OCI-LY1 (cell line): Measurements from ENCODE around the gene LRRC66.

Experiments used
- H2AFZ ChIP-seq: fragments of 200-600 bp; sonication (generic), shearing (Covaris generic); 2 replicates; pipeline ENCODE4 v1.6.0; 2014; ENCODE audit warnings: antibody characterized with exemption, mild to moderate bottlenecking, low read length
- H3F3A ChIP-seq: fragments of 200-600 bp; sonication (generic), shearing (Covaris generic); 2 replicates; pipeline ENCODE4 v1.6.0; 2014; ENCODE audit warnings: mild to moderate bottlenecking, antibody characterized with exemption, low read length, moderate library complexity; ENCODE audit not compliant: insufficient read depth
- H3K27ac ChIP-seq: fragments of 200-600 bp; sonication (generic); 2 replicates; pipeline ENCODE4 v1.5.1; 2014; ENCODE audit warnings: low read length, mixed run types, mild to moderate bottlenecking, low read depth; ENCODE audit not compliant: poor library complexity, severe bottlenecking
- H3K27me3 ChIP-seq: fragments of 200-600 bp; sonication (generic); 2 replicates; pipeline ENCODE4 v1.6.0; 2014; ENCODE audit warnings: antibody characterized with exemption, mild to moderate bottlenecking, low read length, moderate library complexity; ENCODE audit not compliant: insufficient read depth
- H3K36me3 ChIP-seq: fragments of 200-600 bp; sonication (generic); 2 replicates; pipeline ENCODE4 v1.6.1; 2014; ENCODE audit warnings: mild to moderate bottlenecking, antibody characterized with exemption, low read length, moderate library complexity, mixed read lengths; ENCODE audit not compliant: insufficient read depth
- H3K4me1 ChIP-seq: fragments of 200-600 bp; sonication (generic); 2 replicates; pipeline ENCODE4 v1.5.1; 2014; ENCODE audit warnings: mild to moderate bottlenecking, low read length, moderate library complexity; ENCODE audit not compliant: insufficient read depth, severe bottlenecking
- H3K4me2 ChIP-seq: fragments of 200-600 bp; sonication (generic), shearing (Covaris generic); 2 replicates; pipeline ENCODE4 v1.6.1; 2014; ENCODE audit warnings: low read length
- H3K4me3 ChIP-seq: fragments of 200-600 bp; sonication (generic); 2 replicates; pipeline ENCODE4 v1.5.1; 2014; ENCODE audit warnings: low read length, low read depth, mild to moderate bottlenecking, mixed read lengths; ENCODE audit not compliant: poor library complexity, severe bottlenecking
- H3K79me2 ChIP-seq: fragments of 200-600 bp; shearing (Covaris generic); 2 replicates; pipeline ENCODE4 v1.6.1; 2016; ENCODE audit warnings: mixed run types, low read length, mixed read lengths; ENCODE audit not compliant: insufficient read depth
- H3K9ac ChIP-seq: fragments of 200-600 bp; sonication (generic), shearing (Covaris generic); 2 replicates; pipeline ENCODE4 v1.6.1; 2014; ENCODE audit warnings: mild to moderate bottlenecking, low read length, mixed read lengths
- H3K9me2 ChIP-seq: fragments of 200-600 bp; sonication (generic), shearing (Covaris generic); 2 replicates; pipeline ENCODE4 v1.6.1; 2014; ENCODE audit warnings: low read depth, mild to moderate bottlenecking, low read length, mixed read lengths
- H3K9me3 ChIP-seq: fragments of 200-600 bp; shearing (Covaris generic); 2 replicates; pipeline ENCODE4 v1.6.1; 2014; ENCODE audit warnings: low read length, mixed read lengths
- H4K20me1 ChIP-seq: fragments of 200-600 bp; sonication (generic), shearing (Covaris generic); 2 replicates; pipeline ENCODE4 v1.6.0; 2016; ENCODE audit warnings: mild to moderate bottlenecking, low read length; ENCODE audit not compliant: insufficient read depth
- EZH2 ChIP-seq: fragments of 200-600 bp; sonication (generic), shearing (Covaris generic); IDR thresholded peaks from 2 replicates; pipeline ENCODE4 v1.8.0; 2017; ENCODE audit warnings: borderline replicate concordance, mixed run types, mild to moderate bottlenecking, antibody characterized with exemption, low read length, moderate library complexity, mixed read lengths
- TF ChIP-seq, protein P1 (sequence below): fragments of 200-600 bp; sonication (generic), shearing (Covaris generic); IDR thresholded peaks from 2 replicates; pipeline ENCODE4 v1.5.1; 2017; ENCODE audit warnings: mild to moderate bottlenecking, antibody characterized with exemption, low read length, moderate library complexity, mixed read lengths

Gene LRRC66

GRCh38 chr4:52058275-52058674 is 38.1 kb upstream of the LRRC66 start:
- Histone ChIP-seq H3K9ac (no peak overlapping the region), H3K27me3 (no peaks in the 10 kb centered on the region), H3K4me3 (no peak overlapping the region), H3K79me2 (no peaks in the 10 kb centered on the region), H4K20me1 (no peaks in the 10 kb centered on the region), H2AFZ (no peak overlapping the region), H3K9me2 (no peaks in the 10 kb centered on the region), H3K4me2 (no peak overlapping the region), H3K9me3 (no peaks in the 10 kb centered on the region), H3K4me1 (no peaks in the 10 kb centered on the region), H3K27ac (no peak overlapping the region), H3F3A (no peaks in the 10 kb centered on the region), H3K36me3 (no peaks in the 10 kb centered on the region)
- TF ChIP-seq EZH2, result no peak
- TF ChIP-seq, protein P1, sequence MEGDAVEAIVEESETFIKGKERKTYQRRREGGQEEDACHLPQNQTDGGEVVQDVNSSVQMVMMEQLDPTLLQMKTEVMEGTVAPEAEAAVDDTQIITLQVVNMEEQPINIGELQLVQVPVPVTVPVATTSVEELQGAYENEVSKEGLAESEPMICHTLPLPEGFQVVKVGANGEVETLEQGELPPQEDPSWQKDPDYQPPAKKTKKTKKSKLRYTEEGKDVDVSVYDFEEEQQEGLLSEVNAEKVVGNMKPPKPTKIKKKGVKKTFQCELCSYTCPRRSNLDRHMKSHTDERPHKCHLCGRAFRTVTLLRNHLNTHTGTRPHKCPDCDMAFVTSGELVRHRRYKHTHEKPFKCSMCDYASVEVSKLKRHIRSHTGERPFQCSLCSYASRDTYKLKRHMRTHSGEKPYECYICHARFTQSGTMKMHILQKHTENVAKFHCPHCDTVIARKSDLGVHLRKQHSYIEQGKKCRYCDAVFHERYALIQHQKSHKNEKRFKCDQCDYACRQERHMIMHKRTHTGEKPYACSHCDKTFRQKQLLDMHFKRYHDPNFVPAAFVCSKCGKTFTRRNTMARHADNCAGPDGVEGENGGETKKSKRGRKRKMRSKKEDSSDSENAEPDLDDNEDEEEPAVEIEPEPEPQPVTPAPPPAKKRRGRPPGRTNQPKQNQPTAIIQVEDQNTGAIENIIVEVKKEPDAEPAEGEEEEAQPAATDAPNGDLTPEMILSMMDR, result no peak

DNA sequence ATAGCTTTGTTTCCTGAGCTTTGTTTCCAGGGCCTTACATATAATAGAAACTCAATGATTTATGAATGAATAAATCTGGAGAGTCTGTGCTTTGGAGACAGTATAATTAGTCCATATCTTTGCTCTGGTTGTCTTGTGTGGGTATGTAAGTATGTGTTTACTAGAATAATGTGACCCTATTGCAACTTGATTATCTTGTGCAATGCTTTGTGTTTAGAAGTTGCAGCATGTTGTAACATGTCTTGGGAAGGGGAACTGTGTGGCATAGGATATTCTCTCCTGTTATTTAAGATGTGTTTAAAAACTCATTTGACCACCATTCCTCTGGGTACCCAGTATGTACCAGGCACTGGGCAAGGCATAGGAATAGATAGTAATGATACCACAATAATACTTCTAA is 37.0 kb upstream of the LRRC66 start:
- Histone ChIP-seq H2AFZ (no peak overlapping the region), H3K4me2 (no peak overlapping the region), H3K4me1 (peaks cover 7% of the 10 kb centered on the region), H3K9me3 (no peaks in the 10 kb centered on the region), H3F3A (no peaks in the 10 kb centered on the region), H3K27ac (no peak overlapping the region), H3K79me2 (no peaks in the 10 kb centered on the region), H3K4me3 (no peak overlapping the region), H3K27me3 (no peaks in the 10 kb centered on the region), H4K20me1 (no peaks in the 10 kb centered on the region), H3K36me3 (no peaks in the 10 kb centered on the region), H3K9ac (no peak overlapping the region), H3K9me2 (no peaks in the 10 kb centered on the region)
- no peak for TF ChIP-seq EZH2
- TF ChIP-seq, protein P1, result no peak

DNA sequence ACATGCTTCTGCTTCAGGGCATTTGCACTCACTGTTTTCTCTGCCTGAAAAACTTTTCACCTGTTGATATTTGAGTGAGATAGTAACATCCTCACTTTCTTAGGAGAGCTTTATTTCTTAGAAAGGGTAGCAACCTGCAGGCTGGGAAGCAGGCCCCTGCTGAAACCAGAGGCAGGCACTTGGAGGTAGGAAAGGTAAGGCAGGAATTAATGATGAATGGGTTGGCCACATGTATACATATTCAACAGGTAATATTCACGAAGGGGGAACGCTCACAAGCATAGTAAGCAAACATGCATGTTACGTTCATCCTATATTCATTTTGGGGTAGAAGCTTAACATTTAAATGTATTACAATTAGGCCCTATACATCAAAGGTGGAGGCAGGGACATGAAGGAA is 34.1 kb upstream of the LRRC66 start:
- H3K9me3 ChIP-seq, result no peaks in the 10 kb centered on the region
- H3K4me3 ChIP-seq, result no peak overlapping the region
- no peaks in the 10 kb centered on the region for H3K79me2 ChIP-seq
- no peaks in the 10 kb centered on the region for H4K20me1 ChIP-seq
- TF ChIP-seq, protein P1, result no peak
- TF ChIP-seq EZH2, result no peak
- no peak overlapping the region for H3K4me2 ChIP-seq
- no peak overlapping the region for H3K27ac ChIP-seq
- H3K27me3 ChIP-seq, result 0 out of 2 replicates have a peak, but pooled peaks cover 6% of the 10 kb centered on the region
- H3K36me3 ChIP-seq, result no peaks in the 10 kb centered on the region
- no peak overlapping the region for H3K9ac ChIP-seq
- H3F3A ChIP-seq, result no peaks in the 10 kb centered on the region
- H2AFZ ChIP-seq, result no peak overlapping the region
- peaks cover 7% of the 10 kb centered on the region for H3K4me1 ChIP-seq
- no peaks in the 10 kb centered on the region for H3K9me2 ChIP-seq

DNA sequence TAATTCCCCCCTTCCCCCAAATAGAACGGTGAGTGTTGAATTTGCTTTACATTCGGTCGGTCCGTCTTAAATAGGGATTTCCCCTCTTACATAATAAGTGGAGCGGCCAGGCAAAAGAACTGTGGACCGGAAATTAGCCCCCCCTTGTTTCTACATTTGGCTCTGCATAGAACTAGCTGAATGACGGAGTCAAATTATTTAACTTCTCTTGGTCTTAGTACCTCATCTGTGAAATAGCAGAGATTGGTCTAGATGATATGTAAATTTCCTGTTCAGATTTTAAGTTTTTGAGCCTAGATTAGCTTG is 32.3 kb upstream of the LRRC66 start:
- Histone ChIP-seq H2AFZ (no peak overlapping the region), H3K36me3 (no peaks in the 10 kb centered on the region), H3K79me2 (no peaks in the 10 kb centered on the region), H3K27ac (no peak overlapping the region), H3K4me1 (peaks cover 7% of the 10 kb centered on the region), H3K9me3 (no peaks in the 10 kb centered on the region), H3K27me3 (0 out of 2 replicates have a peak, but pooled peaks cover 6% of the 10 kb centered on the region), H3F3A (no peaks in the 10 kb centered on the region), H3K9ac (no peak overlapping the region), H3K9me2 (no peaks in the 10 kb centered on the region), H3K4me3 (no peak overlapping the region), H4K20me1 (no peaks in the 10 kb centered on the region), H3K4me2 (no peak overlapping the region)
- TF ChIP-seq, protein P1, result no peak
